ES-I3 (cell line): ENCODE measurements around the gene PLA2G4E.

Experiments
- H3K36me3 ChIP-seq: 2 replicates; pipeline ENCODE4 v1.6.1; 2013; ENCODE audit warnings: mild to moderate bottlenecking, low read length, control low read depth, moderate library complexity; ENCODE audit not compliant: insufficient read depth
- H3K4me1 ChIP-seq: 2 replicates; pipeline ENCODE4 v1.6.1; 2013; ENCODE audit warnings: mild to moderate bottlenecking, control low read depth, low read length; ENCODE audit not compliant: insufficient read depth
- H3K9ac ChIP-seq: 2 replicates; pipeline ENCODE4 v1.6.1; 2013; ENCODE audit warnings: low read depth, mild to moderate bottlenecking, low read length, moderate library complexity
- H3K9me3 ChIP-seq: 2 replicates; pipeline ENCODE4 v1.6.1; 2013; ENCODE audit warnings: mild to moderate bottlenecking, low read length, moderate library complexity; ENCODE audit not compliant: control insufficient read depth, insufficient read depth

PLA2G4E gene, protein sequence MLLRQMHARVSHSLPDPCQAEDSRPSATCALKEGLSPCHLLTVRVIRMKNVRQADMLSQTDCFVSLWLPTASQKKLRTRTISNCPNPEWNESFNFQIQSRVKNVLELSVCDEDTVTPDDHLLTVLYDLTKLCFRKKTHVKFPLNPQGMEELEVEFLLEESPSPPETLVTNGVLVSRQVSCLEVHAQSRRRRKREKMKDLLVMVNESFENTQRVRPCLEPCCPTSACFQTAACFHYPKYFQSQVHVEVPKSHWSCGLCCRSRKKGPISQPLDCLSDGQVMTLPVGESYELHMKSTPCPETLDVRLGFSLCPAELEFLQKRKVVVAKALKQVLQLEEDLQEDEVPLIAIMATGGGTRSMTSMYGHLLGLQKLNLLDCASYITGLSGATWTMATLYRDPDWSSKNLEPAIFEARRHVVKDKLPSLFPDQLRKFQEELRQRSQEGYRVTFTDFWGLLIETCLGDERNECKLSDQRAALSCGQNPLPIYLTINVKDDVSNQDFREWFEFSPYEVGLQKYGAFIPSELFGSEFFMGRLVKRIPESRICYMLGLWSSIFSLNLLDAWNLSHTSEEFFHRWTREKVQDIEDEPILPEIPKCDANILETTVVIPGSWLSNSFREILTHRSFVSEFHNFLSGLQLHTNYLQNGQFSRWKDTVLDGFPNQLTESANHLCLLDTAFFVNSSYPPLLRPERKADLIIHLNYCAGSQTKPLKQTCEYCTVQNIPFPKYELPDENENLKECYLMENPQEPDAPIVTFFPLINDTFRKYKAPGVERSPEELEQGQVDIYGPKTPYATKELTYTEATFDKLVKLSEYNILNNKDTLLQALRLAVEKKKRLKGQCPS

DNA sequence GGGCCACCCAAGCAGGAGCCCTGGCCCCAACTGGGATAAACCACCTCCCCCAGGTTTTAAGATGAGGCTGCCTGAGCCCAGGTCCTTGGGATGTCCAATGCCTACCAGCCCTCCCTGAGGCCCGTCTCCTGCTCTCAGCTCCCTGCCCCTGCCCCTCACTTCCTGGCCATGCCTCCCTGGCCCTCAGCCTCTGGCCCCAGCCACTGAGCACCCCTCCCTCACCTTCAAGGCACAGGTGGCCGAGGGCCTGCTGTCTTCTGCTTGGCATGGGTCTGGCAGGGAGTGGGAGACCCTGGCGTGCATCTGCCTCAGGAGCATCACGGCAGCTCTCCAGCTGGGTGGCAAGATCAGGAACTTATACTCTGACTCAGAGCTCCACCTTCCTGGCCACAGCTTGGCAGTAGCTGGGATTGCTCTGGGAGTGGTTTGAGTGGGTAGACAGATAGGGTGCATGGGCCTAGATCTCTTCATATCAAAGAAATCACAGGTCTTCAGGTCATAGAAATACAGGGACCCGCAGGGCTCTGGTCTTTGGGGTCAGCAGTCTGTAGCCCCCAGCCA, at the start of gene PLA2G4E:
TSS of gene PLA2G4E (minus strand) at position 330 of the 561 bp plus-strand sequence. CDS start at position 318, 12 bp downstream.
- H3K36me3 ChIP-seq = no peaks in the 10 kb centered on the region
- no peaks in the 10 kb centered on the region for H3K4me1 ChIP-seq
- no peak within 1 kb of the TSS for H3K9ac ChIP-seq
- peaks cover 9% of the 10 kb centered on the region for H3K9me3 ChIP-seq

- H3K36me3 ChIP-seq = no peaks in the 10 kb centered on the region
- H3K9ac ChIP-seq = no peak overlapping the region
- H3K9me3 ChIP-seq = no peaks in the 10 kb centered on the region
- H3K4me1 ChIP-seq = no peaks in the 10 kb centered on the region
Measured at GRCh38 chr15:42070279-42070975, 49.6 kb upstream of the PLA2G4E start.

DNA sequence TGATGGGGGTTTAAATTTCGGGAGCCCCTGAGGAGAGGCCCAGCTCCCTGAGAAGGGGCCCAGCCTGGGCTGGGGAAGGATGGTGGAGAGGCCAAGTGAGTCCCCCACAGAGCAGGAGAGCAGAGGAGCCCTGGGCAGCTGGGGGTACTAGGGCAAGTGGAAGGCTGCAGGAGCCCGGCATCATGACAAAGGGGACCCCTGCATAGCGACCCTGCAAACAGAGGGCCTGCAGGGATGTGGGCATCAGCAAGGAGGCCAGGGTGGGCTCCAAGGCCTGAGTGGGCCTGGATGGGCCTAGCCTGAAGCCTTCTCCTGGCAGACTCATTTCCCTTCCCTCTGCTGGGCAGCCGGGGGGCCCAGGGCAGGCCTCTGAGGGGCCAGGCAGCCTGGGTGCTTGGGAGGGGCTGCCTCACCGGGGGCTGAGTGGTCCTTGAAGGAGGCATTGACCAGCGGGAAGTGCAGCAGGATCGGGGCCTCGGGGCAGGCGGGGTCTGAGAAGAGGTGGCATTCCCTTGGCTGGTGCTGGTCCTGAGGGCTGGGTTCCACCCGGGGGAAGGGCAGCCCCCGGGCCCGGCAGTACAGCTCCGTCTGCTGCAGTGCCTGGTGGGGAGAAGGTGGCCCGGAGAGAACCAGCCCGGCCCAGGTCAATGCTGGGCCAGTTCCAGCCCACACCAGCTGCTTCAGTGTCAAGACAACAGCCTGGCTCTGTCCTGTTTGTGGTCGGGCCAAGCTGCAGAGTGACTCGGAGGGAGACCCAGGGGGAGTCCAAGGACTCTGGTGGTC, 48.8 kb upstream of the PLA2G4E start:
- Histone ChIP-seq H3K4me1 (no peaks in the 10 kb centered on the region; the same call in 1 of the 2 replicates), H3K36me3 (no peaks in the 10 kb centered on the region), H3K9ac (no peak overlapping the region), H3K9me3 (no peaks in the 10 kb centered on the region)

DNA sequence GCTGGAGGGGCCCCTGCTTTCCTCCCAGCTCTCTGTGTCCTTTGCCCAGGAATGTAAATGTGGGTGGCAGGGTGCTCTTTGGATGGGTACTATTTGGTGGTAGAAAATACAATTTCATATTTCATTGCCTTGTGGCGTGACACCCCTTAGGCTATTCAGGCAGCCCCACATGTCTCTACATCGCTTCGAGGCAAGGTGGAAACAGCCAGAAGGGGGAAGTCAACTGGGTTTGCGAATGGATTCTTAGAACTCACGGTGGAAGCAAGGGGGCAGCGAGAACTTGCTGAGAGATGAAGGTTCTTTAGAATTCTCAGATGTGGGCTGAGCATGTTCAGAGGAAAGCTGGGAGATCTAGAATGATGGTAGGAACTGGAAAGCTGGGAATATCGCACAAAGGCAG, 48.2 kb upstream of the PLA2G4E start:
- no peaks in the 10 kb centered on the region for H3K36me3 ChIP-seq
- no peaks in the 10 kb centered on the region; the same call in 1 of the 2 replicates for H3K4me1 ChIP-seq
- no peak overlapping the region for H3K9ac ChIP-seq
- no peaks in the 10 kb centered on the region for H3K9me3 ChIP-seq

DNA sequence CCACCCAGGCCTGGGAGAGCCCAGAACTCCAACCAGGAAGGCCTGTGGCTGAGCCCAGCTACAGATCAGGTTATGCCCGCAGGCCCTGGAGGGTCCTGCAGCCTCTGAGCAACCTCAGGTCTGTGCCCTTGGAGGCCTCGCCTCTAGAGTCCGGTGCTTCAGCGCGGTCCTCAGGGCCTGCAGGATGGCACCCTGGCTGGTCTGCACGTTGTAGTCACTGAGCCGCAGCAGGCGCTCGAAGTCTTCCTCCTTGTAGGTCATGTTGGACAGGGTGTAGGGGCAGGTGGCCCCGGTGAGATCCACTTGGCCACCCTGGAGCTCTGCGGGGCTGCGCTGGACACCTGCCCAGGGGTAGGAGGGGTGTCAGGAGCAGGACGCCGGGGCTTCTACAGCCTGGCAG, 47.8 kb upstream of the PLA2G4E start:
- Histone ChIP-seq H3K9me3 (no peaks in the 10 kb centered on the region), H3K36me3 (no peaks in the 10 kb centered on the region), H3K9ac (no peak overlapping the region), H3K4me1 (no peaks in the 10 kb centered on the region; the same call in 1 of the 2 replicates)

DNA sequence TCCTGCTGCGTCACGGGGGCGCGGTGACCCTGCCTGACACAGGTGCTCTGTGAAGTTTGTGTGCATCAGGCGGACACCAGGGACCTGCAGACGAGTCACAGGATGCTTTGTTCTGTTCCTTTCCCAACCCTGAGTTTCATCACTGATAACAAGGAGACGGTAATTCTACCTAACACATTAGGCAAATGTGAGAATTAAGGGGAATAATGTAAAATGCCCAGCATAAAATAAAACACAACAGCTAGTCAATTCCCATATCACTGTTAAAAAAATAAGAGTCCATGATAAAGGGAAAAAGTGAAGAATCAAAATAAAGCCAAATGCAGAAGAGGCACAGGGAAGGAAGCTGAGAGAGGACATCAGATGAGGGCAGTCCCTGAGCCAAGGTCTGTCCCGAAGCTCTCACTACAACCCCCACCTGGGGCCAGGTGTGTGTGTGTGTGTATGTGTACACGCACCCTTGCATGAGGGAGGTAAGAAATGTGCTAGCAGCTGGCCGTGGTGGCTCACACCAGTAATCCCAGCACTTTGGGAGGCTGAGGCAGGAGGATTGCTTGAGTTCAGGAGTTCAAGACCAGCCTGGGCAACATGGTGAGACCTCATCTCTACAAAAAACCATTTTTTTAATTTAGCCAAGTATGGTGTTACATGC, 46.0 kb upstream of the PLA2G4E start:
- H3K9ac ChIP-seq = no peak overlapping the region
- no peaks in the 10 kb centered on the region for H3K9me3 ChIP-seq
- H3K4me1 ChIP-seq = no peaks in the 10 kb centered on the region; the same call in 1 of the 2 replicates
- H3K36me3 ChIP-seq = no peaks in the 10 kb centered on the region

DNA sequence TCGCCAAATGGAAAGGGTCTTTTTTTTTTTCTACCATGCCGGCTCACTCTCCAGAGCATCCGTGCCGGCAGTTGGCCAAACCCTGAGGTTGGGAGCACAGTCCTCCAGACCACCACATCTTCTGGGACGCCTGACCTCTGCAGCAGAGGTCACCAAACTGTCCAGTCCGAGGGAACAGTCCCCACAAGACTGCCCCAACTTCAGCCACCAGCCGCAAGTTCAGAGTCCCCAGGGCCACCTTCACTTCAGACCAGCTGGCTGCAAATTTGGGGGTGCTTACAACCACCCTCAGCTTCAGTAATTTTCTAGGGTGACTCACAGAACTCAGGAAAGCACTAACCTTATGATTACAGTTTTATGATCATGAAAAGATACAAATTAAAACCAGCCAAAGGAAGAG, 44.6 kb upstream of the PLA2G4E start:
- Histone ChIP-seq H3K4me1 (no peaks in the 10 kb centered on the region; the same call in 1 of the 2 replicates), H3K9ac (no peak overlapping the region), H3K36me3 (no peaks in the 10 kb centered on the region), H3K9me3 (no peaks in the 10 kb centered on the region)

DNA sequence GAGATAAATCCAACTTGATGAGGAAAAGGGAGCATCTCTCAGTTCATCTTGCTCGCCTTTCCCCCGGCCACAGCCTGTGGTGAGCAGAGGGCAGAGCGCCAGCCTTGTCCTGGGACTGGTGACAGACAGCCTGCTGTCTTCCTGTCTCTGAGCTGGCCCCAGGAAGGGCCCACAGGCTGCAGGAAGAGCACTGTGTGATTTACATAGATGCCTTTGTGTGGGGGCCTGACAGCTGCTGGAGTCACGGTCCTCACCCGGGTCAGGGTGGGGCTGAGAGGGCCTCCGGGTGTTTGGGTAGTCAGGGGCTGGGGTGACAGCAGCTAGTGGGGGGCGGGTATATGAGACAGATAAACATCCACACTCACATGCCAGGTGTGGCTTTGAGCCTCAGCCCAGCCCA, 44.2 kb upstream of the PLA2G4E start:
- no peak overlapping the region for H3K9ac ChIP-seq
- H3K9me3 ChIP-seq = no peaks in the 10 kb centered on the region
- no peaks in the 10 kb centered on the region; the same call in 1 of the 2 replicates for H3K4me1 ChIP-seq
- no peaks in the 10 kb centered on the region for H3K36me3 ChIP-seq

GRCh38 chr15:42064271-42064670, 43.4 kb upstream of the PLA2G4E start:
- Histone ChIP-seq H3K9ac (no peak overlapping the region), H3K4me1 (no peaks in the 10 kb centered on the region; the same call in 1 of the 2 replicates), H3K9me3 (no peaks in the 10 kb centered on the region), H3K36me3 (no peaks in the 10 kb centered on the region)

DNA sequence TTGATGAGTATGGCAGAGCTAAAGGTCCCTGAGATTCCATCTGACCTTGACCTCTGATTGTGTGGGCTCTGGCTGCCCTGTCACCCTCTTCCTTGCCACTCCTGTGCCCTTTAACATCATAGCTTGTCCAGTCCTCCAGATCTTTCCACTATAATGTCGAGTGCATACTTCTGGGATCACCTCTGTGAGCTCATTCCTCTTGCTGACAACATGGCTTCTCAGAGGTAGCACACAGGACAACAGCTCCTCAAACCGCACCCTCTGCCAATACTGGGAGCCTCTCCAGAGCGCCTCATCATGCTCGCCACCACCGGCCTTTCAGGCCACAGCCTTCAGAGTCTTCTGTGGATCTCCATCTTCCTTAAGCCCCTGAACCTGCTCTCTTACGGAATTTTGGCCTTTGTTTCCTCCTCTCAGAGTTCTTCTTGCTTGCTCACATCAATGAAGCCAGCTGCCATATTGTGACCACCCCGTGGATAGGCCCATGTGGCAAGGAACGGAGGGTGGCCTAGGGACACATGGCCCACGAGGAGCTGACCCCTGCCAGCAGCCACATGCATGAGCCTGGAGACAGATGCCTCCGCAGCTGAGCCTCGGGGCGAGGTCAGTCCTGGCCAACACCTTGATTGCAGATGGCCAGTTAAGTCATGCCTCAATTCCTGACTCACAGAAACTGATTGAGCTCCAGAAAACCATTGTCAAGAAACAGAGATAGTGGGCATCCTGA, 42.4 kb upstream of the PLA2G4E start:
- Histone ChIP-seq H3K9ac (no peak overlapping the region), H3K4me1 (no peaks in the 10 kb centered on the region; the same call in 1 of the 2 replicates), H3K9me3 (no peaks in the 10 kb centered on the region), H3K36me3 (no peaks in the 10 kb centered on the region)

GRCh38 chr15:42062284-42062806, 41.5 kb upstream of the PLA2G4E start:
- no peaks in the 10 kb centered on the region for H3K9me3 ChIP-seq
- H3K36me3 ChIP-seq = no peaks in the 10 kb centered on the region
- no peak overlapping the region for H3K9ac ChIP-seq
- H3K4me1 ChIP-seq = no peaks in the 10 kb centered on the region; the same call in 1 of the 2 replicates

GRCh38 chr15:42060797-42061196, 40.0 kb upstream of the PLA2G4E start:
- no peaks in the 10 kb centered on the region; the same call in 1 of the 2 replicates for H3K4me1 ChIP-seq

More at GRCh38 chr15:42060797-42061196, 40.0 kb upstream of the PLA2G4E start:
- no peaks in the 10 kb centered on the region for H3K36me3 ChIP-seq
- H3K9me3 ChIP-seq = no peaks in the 10 kb centered on the region
- H3K9ac ChIP-seq = no peak overlapping the region
